Renal cortical epithelial cell (primary cell): ENCODE data around the gene BRD4. TPM values are rescaled to one million over a fixed set of nuclear protein-coding genes. Genes with fewer than 3 reads are reported as not detected.

ENCODE experiments used
- DNase-seq: peaks from one replicate; pipeline ENCODE4 v3.0.0-alpha.2; 2011; ENCODE audit warnings: low read depth
- total RNA-seq: library from RNA; depleted of rRNA; stranded (reverse); fragments of >200 nt; gene quantifications from 2 replicates; pipeline ENCODE4 v1.2.3, GENCODE V29; 2014

BRD4 gene
- total RNA-seq, 1 donor from 2014 or later: 30.7 TPM

GRCh38 chr19:15313649-15314279 lies 18.6 kb downstream of the BRD4 start:
- DNase-seq: no peak

- no peak for DNase-seq
Measured at GRCh38 chr19:15307169-15307568, 25.2 kb downstream of the BRD4 start.

GRCh38 chr19:15305582-15306334 lies 26.6 kb downstream of the BRD4 start:
- no peak for DNase-seq

GRCh38 chr19:15304140-15304705 lies 28.1 kb downstream of the BRD4 start:
- no peak for DNase-seq

- no peak for DNase-seq
Measured at GRCh38 chr19:15303105-15303780, 29.1 kb downstream of the BRD4 start.

- DNase-seq: no peak
Measured at GRCh38 chr19:15300533-15301197, 31.7 kb downstream of the BRD4 start.

- peak; percentile 68 for DNase-seq
Measured at GRCh38 chr19:15299568-15300409, 32.5 kb downstream of the BRD4 start.

GRCh38 chr19:15298847-15299567 lies 33.3 kb downstream of the BRD4 start:
- no peak for DNase-seq

- DNase-seq: peak; percentile 57
Measured at GRCh38 chr19:15297416-15298224, 34.7 kb downstream of the BRD4 start.

GRCh38 chr19:15296841-15297415 lies 35.4 kb downstream of the BRD4 start:
- DNase-seq: no peak

GRCh38 chr19:15296353-15296752 lies 36.0 kb downstream of the BRD4 start:
- no peak for DNase-seq

- DNase-seq: no peak
Measured at GRCh38 chr19:15294561-15294990, 37.8 kb downstream of the BRD4 start.

GRCh38 chr19:15293781-15294491 lies 38.4 kb downstream of the BRD4 start:
- DNase-seq: no peak

- no peak for DNase-seq
Measured at GRCh38 chr19:15292847-15293582, 39.3 kb downstream of the BRD4 start.

- no peak for DNase-seq
Measured at GRCh38 chr19:15292140-15292539, 40.2 kb downstream of the BRD4 start.

GRCh38 chr19:15291548-15292021 lies 40.8 kb downstream of the BRD4 start:
- DNase-seq: no peak

GRCh38 chr19:15291089-15291488 lies 41.2 kb downstream of the BRD4 start:
- peak; percentile 65 for DNase-seq

- no peak for DNase-seq
Measured at GRCh38 chr19:15290166-15290565, 42.2 kb downstream of the BRD4 start.
